AG04450 (cell line): ENCODE data around the gene RNF19B. TPM values are rescaled to one million over a fixed set of nuclear protein-coding genes. Genes with fewer than 3 reads are reported as not detected.

Source experiments
- CTCF ChIA-PET: fragments of 300-600, 350-600 bp; formaldehyde crosslinking; extraction: SDS; loops from one replicate; lab custom pipeline; 2022; ENCODE audit warnings: antibody characterized with exemption, inconsistent platforms; lab: Charles Lee
- POLR2A ChIA-PET: fragments of 350-600 bp; formaldehyde crosslinking; extraction: SDS; loops from one replicate; lab custom pipeline; 2021; ENCODE audit warnings: antibody characterized with exemption, inconsistent platforms; lab: Yijun Ruan, JAX
- DNase-seq: peaks from one replicate; pipeline ENCODE4 v3.0.0-alpha.2; 2011; ENCODE audit warnings: low read depth, low spot score
- H3K27ac ChIP-seq: one replicate; pipeline ENCODE4 v1.5.1; 2012; ENCODE audit warnings: low read depth, low read length, control low read depth
- H3K27me3 ChIP-seq: one replicate; pipeline ENCODE4 v1.6.0; 2012; ENCODE audit warnings: low read length; ENCODE audit not compliant: control insufficient read depth, insufficient read depth
- H3K4me3 ChIP-seq: 2 replicates; pipeline ENCODE4 v1.5.1; 2011; ENCODE audit warnings: mild to moderate bottlenecking, low read depth, low read length, control low read depth
- H3K9me3 ChIP-seq: 2 replicates; pipeline ENCODE4 v1.5.1; 2012; ENCODE audit warnings: low read length; ENCODE audit not compliant: control insufficient read depth, insufficient read depth
- CTCF ChIP-seq: IDR thresholded peaks from 2 replicates; pipeline ENCODE4 v1.5.1; 2011; ENCODE audit warnings: low read depth, low read length, control low read depth, inconsistent platforms
- polyA plus RNA-seq: library from polyadenylated mRNA; depleted of rRNA; stranded (reverse); fragments of >200 nt; gene quantifications from 2 replicates; pipeline ENCODE4 v1.2.3, GENCODE V29; 2011

Gene RNF19B
- polyA plus RNA-seq, 1 experiment = 10.1 TPM

GRCh38 chr1:32895325-32896215, 69.0 kb downstream of the RNF19B start:
- CTCF ChIA-PET = interaction anchor here (1.0 to 1.1 kb wide), 2 partner anchors 10 to 192 kb away, joined by 3 to 4 read pairs; partner anchors contain the start of gene HPCA
- no peak for DNase-seq
- Histone ChIP-seq H3K27me3 (peaks cover 18% of the 10 kb centered on the region), H3K9me3 (no peaks in the 10 kb centered on the region; the same call in none of the 2 replicates), H3K4me3 (no peak overlapping the region), H3K27ac (no peak overlapping the region)
- POLR2A ChIA-PET = no interaction called here
- TF ChIP-seq CTCF = no peak

- TF ChIP-seq CTCF = no peak
- Histone ChIP-seq H3K9me3 (no peaks in the 10 kb centered on the region; the same call in 1 of the 2 replicates), H3K27me3 (peaks cover 23% of the 10 kb centered on the region), H3K4me3 (no peak overlapping the region), H3K27ac (no peak overlapping the region)
- POLR2A ChIA-PET = no interaction called here
- no peak for DNase-seq
- CTCF ChIA-PET = interaction anchor here (1.0 to 5.2 kb wide), 4 partner anchors 9 to 192 kb away, joined by 3 to 31 read pairs (median 4); partner anchors contain the start of gene HPCA
Measured at GRCh38 chr1:32894681-32895080, 69.9 kb downstream of the RNF19B start.

GRCh38 chr1:32894019-32894600, 70.5 kb downstream of the RNF19B start:
- ChIA-PET POLR2A (interaction anchor here (0.5 kb wide), 1 partner anchor 250 kb away, joined by 6 read pairs; no protein-coding TSS in a partner anchor), CTCF (interaction anchor here (1.1 to 5.2 kb wide), 5 partner anchors 11 to 46 kb away, joined by 3 to 31 read pairs (median 5); no protein-coding TSS in a partner anchor)
- no peaks in the 10 kb centered on the region; the same call in 1 of the 2 replicates for H3K9me3 ChIP-seq
- peak overlapping the region; percentile 54; the same call in 1 of the 2 replicates for H3K4me3 ChIP-seq
- TF ChIP-seq CTCF = no peak
- no peak for DNase-seq
- no peak overlapping the region for H3K27ac ChIP-seq
- peaks cover 28% of the 10 kb centered on the region for H3K27me3 ChIP-seq

GRCh38 chr1:32893198-32894018, 71.2 kb downstream of the RNF19B start:
- DNase-seq = no peak
- Histone ChIP-seq H3K4me3 (peak overlapping the region; percentile 54), H3K9me3 (no peaks in the 10 kb centered on the region; the same call in 1 of the 2 replicates), H3K27ac (no peak overlapping the region), H3K27me3 (peaks cover 33% of the 10 kb centered on the region)
- TF ChIP-seq CTCF = peak; percentile 13; the same call in 1 of the 2 replicates
- ChIA-PET CTCF (interaction anchor here (0.6 to 5.2 kb wide), 17 partner anchors 11 to 482 kb away, joined by 3 to 31 read pairs (median 4); no protein-coding TSS in a partner anchor), POLR2A (interaction anchor here (0.5 kb wide), 1 partner anchor 251 kb away, joined by 6 read pairs; no protein-coding TSS in a partner anchor)
